HepG2 (cell line): ENCODE measurements around the gene DNAJC7. TPM values are rescaled to one million over a fixed set of nuclear protein-coding genes. Genes with fewer than 3 reads are reported as not detected.

ENCODE experiments used
- ATAC-seq: fragments of 200-7000 bp; cut with Tn5 transposase; 3 replicates; pipeline ENCODE4 v1.9.1; 2020; ENCODE audit warnings: mild to moderate bottlenecking, moderate library complexity
- BruUV-seq: library from RNA; stranded (reverse); fragments of 400-500 nt; replicated peaks from 2 replicates; lab custom pipeline; 2021; lab: Mats Ljungman, UMichigan
- CTCF ChIA-PET: fragments of 300-600 bp; formaldehyde crosslinking; extraction: SDS; loops from one replicate; lab custom pipeline; 2021; ENCODE audit warnings: low total read pairs, inconsistent platforms, low intra/inter-chr PET ratio; lab: Yijun Ruan, JAX
- POLR2A ChIA-PET: fragments of 350-600 bp; sonication (Branson Sonifier 250); formaldehyde crosslinking; loops from one replicate; lab custom pipeline; 2020; ENCODE audit warnings: antibody characterized with exemption, inconsistent platforms; lab: Yijun Ruan, JAX
- DNase-seq: peaks from one replicate; pipeline ENCODE4 v3.0.0-alpha.2; 2015; ENCODE audit warnings: low spot score
- FAIRE-seq: peaks from 3 replicates; lab custom pipeline; 2011; peaks lifted over from hg19 to GRCh38; lab: Jason Lieb, UNC
- H2AFZ ChIP-seq: one replicate; pipeline ENCODE4 v1.6.1; 2011; ENCODE audit warnings: low read length, inconsistent platforms
- H3K27ac ChIP-seq: fragments of 300-600 bp; 3 replicates; pipeline ENCODE4 v1.8.0; 2011; ENCODE audit warnings: mixed run types, mild to moderate bottlenecking, mixed read lengths, low read length, inconsistent platforms; ENCODE audit not compliant: insufficient read depth; ENCODE audit errors: extremely low read length
- H3K27me3 ChIP-seq, 2 experiments: fragments of 200-600 bp in 1 of 2; 2 replicates in 1 of 2; 3 replicates in 1 of 2; pipeline versions ENCODE4 v1.6.0 to v1.8.0; 2011; ENCODE audit warnings: low read length in 2 of 2, mild to moderate bottlenecking in 2 of 2, moderate library complexity in 2 of 2, inconsistent platforms in 1 of 2; ENCODE audit not compliant: insufficient read depth in 2 of 2, control insufficient read depth in 1 of 2
- H3K36me3 ChIP-seq, 2 experiments: fragments of 200-600 bp in 1 of 2; replicated peaks in 1 of 2; 2 replicates in 1 of 2; 3 replicates in 1 of 2; pipeline versions ENCODE4 v1.5.1 to v1.8.0; 2011; ENCODE audit warnings: low read length in 2 of 2, inconsistent platforms in 1 of 2; ENCODE audit not compliant: insufficient read depth in 2 of 2, control insufficient read depth in 1 of 2
- H3K4me1 ChIP-seq: 2 replicates; pipeline ENCODE4 v1.5.1; 2012; ENCODE audit warnings: low read length, inconsistent platforms; ENCODE audit not compliant: insufficient read depth
- H3K4me2 ChIP-seq: 2 replicates; pipeline ENCODE4 v1.6.0; 2011; ENCODE audit warnings: low read depth, low read length, inconsistent platforms
- H3K4me3 ChIP-seq, 3 experiments: fragments of 200-600 bp in 1 of 3; sonication (generic), shearing (Covaris generic) in 1 of 3; replicated peaks in 1 of 3; 2 replicates each; pipeline ENCODE4 v1.5.1; 2011 to 2016; ENCODE audit warnings: low read length in 3 of 3, inconsistent platforms in 2 of 3, low read depth in 2 of 3, mild to moderate bottlenecking in 2 of 3, control low read depth in 1 of 3, mixed read lengths in 1 of 3; ENCODE audit not compliant: insufficient read depth in 1 of 3
- H3K79me2 ChIP-seq: one replicate; pipeline ENCODE4 v1.6.1; 2011; ENCODE audit warnings: low read length, inconsistent platforms; ENCODE audit not compliant: insufficient read depth
- H3K9ac ChIP-seq: 2 replicates; pipeline ENCODE4 v1.6.0; 2011; ENCODE audit warnings: mild to moderate bottlenecking, low read depth, low read length, inconsistent platforms; ENCODE audit not compliant: insufficient read depth
- H3K9me3 ChIP-seq: 2 replicates; pipeline ENCODE4 v1.5.1; 2012; ENCODE audit warnings: mild to moderate bottlenecking, low read length
- H4K20me1 ChIP-seq: 2 replicates; pipeline ENCODE4 v1.6.0; 2011; ENCODE audit warnings: inconsistent platforms, mild to moderate bottlenecking, low read length, moderate library complexity; ENCODE audit not compliant: insufficient read depth
- CHCHD3 ChIP-seq: sonication (generic); formaldehyde crosslinking; IDR thresholded peaks from 2 replicates; pipeline ENCODE4 v1.8.0; 2022; ENCODE audit warnings: mild to moderate bottlenecking, missing genetic modification reagents, moderate library complexity
- HNRNPL ChIP-seq: fragments of 200-400 bp; formaldehyde crosslinking; IDR thresholded peaks from 2 replicates; pipeline ENCODE4 v1.6.1; 2017; ENCODE audit warnings: mild to moderate bottlenecking, low read depth, low read length
- NONO ChIP-seq, 2 experiments: fragments of 450-650 bp in 1 of 2; sonication (generic) in 1 of 2; formaldehyde crosslinking in 1 of 2; IDR thresholded peaks in 1 of 2; conservative IDR thresholded peaks in 1 of 2; 2 replicates each; pipeline versions ENCODE4 v1.6.1 to v1.8.0; 2017 to 2022; ENCODE audit warnings: mild to moderate bottlenecking in 1 of 2, missing genetic modification reagents in 1 of 2, moderate library complexity in 1 of 2
- POLR2A ChIP-seq, 2 experiments: IDR thresholded peaks; 2 replicates each; pipeline ENCODE4 v1.6.1; 2011; ENCODE audit warnings: low read depth in 2 of 2, low read length in 2 of 2, mild to moderate bottlenecking in 1 of 2, moderate library complexity in 1 of 2; ENCODE audit not compliant: insufficient read depth in 1 of 2
- POLR2AphosphoS2 ChIP-seq: IDR thresholded peaks from 2 replicates; pipeline ENCODE4 v1.6.1; 2011; ENCODE audit warnings: low read depth, low read length, improper control_type of control experiment
- POLR2G ChIP-seq: fragments of 200-400 bp; formaldehyde crosslinking; IDR thresholded peaks from 2 replicates; pipeline ENCODE4 v1.6.1; 2018; ENCODE audit warnings: mild to moderate bottlenecking, low read depth, low read length, moderate library complexity
- RBM22 ChIP-seq: fragments of 200-400 bp; formaldehyde crosslinking; optimal IDR thresholded peaks from 2 replicates; pipeline ENCODE3; 2017; ENCODE audit warnings: mild to moderate bottlenecking, low read length, moderate library complexity
- TSC22D2 ChIP-seq: sonication (generic); formaldehyde crosslinking; IDR thresholded peaks from 2 replicates; pipeline ENCODE4 v1.5.1; 2020; ENCODE audit warnings: missing genetic modification reagents, mild to moderate bottlenecking, borderline replicate concordance
- ZFP90 ChIP-seq: sonication (generic); formaldehyde crosslinking; IDR thresholded peaks from 2 replicates; pipeline ENCODE4 v1.8.0; 2022; ENCODE audit warnings: missing genetic modification reagents, mild to moderate bottlenecking, inconsistent platforms, borderline replicate concordance
- ZNF30 ChIP-seq: sonication (generic); formaldehyde crosslinking; IDR thresholded peaks from 2 replicates; pipeline ENCODE4 v1.5.0; 2020; ENCODE audit warnings: mild to moderate bottlenecking, missing genetic modification reagents
- WGBS: methylation state at CpG from one replicate; pipeline ENCODE4 v1.1.6; 2017; ENCODE audit warnings: low lambda C conversion rate; 5-methylcytosine and 5-hydroxymethylcytosine counted together
- in situ Hi-C: cut with HindIII; loops from 2 replicates; pipeline ENCODE4 v1.10.0; 2017; ENCODE audit warnings: low pct_unique_long_range_greater_than_20kb; ENCODE audit not compliant: extremely low pct_ligation_motif_present
- intact Hi-C: fragments of 100-400 bp; cut with micrococcal nuclease; formaldehyde crosslinking; loops from one replicate; pipeline ENCODE4 v1.10.0; 2022; ENCODE audit not compliant: unreplicated experiment
- polyA plus RNA-seq, 8 experiments: library from polyadenylated mRNA; depleted of rRNA in 3 of 8; stranded (reverse) in 7 of 8; unstranded in 1 of 8; fragments of >200 nt; fragmentation: Illumina TruSeq in 4 of 8; extraction: Trizol in 4 of 8; gene quantifications; 2 replicates each; pipeline versions ENCODE4 v1.2.1 to v1.2.3, GENCODE V29; 2011 to 2016; ENCODE audit warnings: low read depth in 4 of 8, missing spikeins in 1 of 8, mixed read lengths in 1 of 8; ENCODE audit not compliant: insufficient read depth in 1 of 8
- total RNA-seq, 5 experiments: library from RNA; depleted of rRNA; stranded (reverse); fragments of >200 nt; fragmentation: Illumina TruSeq; extraction: Trizol; gene quantifications; 2 replicates each; pipeline ENCODE4 v1.2.3, GENCODE V29; 2016; ENCODE audit warnings: low read depth in 1 of 5
- TF ChIP-seq, protein P1 (sequence below): sonication (generic); formaldehyde crosslinking; IDR thresholded peaks from 2 replicates; pipeline ENCODE4 v1.5.1; 2020; ENCODE audit warnings: mild to moderate bottlenecking, missing genetic modification reagents, moderate library complexity
- TF ChIP-seq, protein P2 (sequence below): sonication (generic); formaldehyde crosslinking; IDR thresholded peaks from 2 replicates; pipeline ENCODE4 v1.4.0; 2020; ENCODE audit warnings: missing genetic modification reagents
- TF ChIP-seq, protein P3 (sequence below): sonication (generic); formaldehyde crosslinking; IDR thresholded peaks from 2 replicates; pipeline ENCODE4 v1.5.0; 2020; ENCODE audit warnings: missing genetic modification reagents

The DNAJC7 gene
- total and polyA plus RNA-seq, 2 of the 13 experiments (the other 11 are each of a cell fraction or from before 2014, with no cell fraction given): 47.7 to 132 TPM

- TF ChIP-seq TSC22D2: no peak
- TF ChIP-seq, protein P1, sequence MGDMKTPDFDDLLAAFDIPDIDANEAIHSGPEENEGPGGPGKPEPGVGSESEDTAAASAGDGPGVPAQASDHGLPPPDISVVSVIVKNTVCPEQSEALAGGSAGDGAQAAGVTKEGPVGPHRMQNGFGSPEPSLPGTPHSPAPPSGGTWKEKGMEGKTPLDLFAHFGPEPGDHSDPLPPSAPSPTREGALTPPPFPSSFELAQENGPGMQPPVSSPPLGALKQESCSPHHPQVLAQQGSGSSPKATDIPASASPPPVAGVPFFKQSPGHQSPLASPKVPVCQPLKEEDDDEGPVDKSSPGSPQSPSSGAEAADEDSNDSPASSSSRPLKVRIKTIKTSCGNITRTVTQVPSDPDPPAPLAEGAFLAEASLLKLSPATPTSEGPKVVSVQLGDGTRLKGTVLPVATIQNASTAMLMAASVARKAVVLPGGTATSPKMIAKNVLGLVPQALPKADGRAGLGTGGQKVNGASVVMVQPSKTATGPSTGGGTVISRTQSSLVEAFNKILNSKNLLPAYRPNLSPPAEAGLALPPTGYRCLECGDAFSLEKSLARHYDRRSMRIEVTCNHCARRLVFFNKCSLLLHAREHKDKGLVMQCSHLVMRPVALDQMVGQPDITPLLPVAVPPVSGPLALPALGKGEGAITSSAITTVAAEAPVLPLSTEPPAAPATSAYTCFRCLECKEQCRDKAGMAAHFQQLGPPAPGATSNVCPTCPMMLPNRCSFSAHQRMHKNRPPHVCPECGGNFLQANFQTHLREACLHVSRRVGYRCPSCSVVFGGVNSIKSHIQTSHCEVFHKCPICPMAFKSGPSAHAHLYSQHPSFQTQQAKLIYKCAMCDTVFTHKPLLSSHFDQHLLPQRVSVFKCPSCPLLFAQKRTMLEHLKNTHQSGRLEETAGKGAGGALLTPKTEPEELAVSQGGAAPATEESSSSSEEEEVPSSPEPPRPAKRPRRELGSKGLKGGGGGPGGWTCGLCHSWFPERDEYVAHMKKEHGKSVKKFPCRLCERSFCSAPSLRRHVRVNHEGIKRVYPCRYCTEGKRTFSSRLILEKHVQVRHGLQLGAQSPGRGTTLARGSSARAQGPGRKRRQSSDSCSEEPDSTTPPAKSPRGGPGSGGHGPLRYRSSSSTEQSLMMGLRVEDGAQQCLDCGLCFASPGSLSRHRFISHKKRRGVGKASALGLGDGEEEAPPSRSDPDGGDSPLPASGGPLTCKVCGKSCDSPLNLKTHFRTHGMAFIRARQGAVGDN (CRISPR knock-in tag): peak; percentile 26; the same call in 1 of the 2 replicates
- peak in 1 of 2 experiments; percentile 53; a peak in 2 of 4 replicates for TF ChIP-seq POLR2A (IDR thresholded peaks at IDR 0.05; ENCODE audit: insufficient read depth in 1 of 2, low read depth in 2 of 2, low read length in 2 of 2)
Observed at GRCh38 chr17:41974658-41975057, 42.6 kb downstream of the DNAJC7 start (continued).

DNA sequence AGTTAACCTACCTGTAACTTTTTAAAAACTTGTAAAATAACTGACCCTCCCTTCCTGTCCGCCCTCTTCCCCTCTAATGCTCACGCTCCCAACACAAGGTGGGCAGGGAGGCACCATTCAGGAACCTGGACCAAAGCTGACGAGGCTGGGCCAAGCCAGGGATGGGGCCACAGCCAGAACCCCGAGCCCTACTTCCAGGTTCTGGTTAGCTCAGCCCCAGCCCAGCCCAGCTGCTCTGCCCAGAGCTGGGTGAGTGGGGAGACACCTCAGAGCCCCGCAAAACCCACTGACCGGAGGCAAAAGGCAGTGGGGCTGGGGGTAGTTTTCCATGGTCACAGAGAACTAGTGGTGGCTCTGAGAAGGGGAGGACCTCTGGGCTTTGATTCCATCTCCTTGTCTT, 43.2 kb downstream of the DNAJC7 start:
- ChIA-PET CTCF (no interaction called here), POLR2A (interaction anchor here (0.9 to 4.1 kb wide), 8 partner anchors 7 to 188 kb away, joined by 3 to 38 read pairs (median 12); partner anchors contain the start of genes CNP, DNAJC7, JUP and ODAD4)
- no peak for FAIRE-seq
- intact Hi-C loops: no loop called here
- H3K27ac ChIP-seq: no peak overlapping the region
- in situ Hi-C loops: no loop called here
- TF ChIP-seq HNRNPL: 0 out of 2 replicates have a peak, but pooled peaks have one; percentile 3
- peak; percentile 17 for TF ChIP-seq RBM22
- TF ChIP-seq, protein P2, sequence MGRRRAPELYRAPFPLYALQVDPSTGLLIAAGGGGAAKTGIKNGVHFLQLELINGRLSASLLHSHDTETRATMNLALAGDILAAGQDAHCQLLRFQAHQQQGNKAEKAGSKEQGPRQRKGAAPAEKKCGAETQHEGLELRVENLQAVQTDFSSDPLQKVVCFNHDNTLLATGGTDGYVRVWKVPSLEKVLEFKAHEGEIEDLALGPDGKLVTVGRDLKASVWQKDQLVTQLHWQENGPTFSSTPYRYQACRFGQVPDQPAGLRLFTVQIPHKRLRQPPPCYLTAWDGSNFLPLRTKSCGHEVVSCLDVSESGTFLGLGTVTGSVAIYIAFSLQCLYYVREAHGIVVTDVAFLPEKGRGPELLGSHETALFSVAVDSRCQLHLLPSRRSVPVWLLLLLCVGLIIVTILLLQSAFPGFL: no peak
- no peak for TF ChIP-seq ZNF30
- no peak for TF ChIP-seq CHCHD3 (CRISPR knock-in tag)
- 0 out of 2 replicates have a peak, but pooled peaks have one; percentile 14 for TF ChIP-seq POLR2AphosphoS2
- TF ChIP-seq ZFP90 (CRISPR knock-in tag): no peak
- peak; percentile 6; the same call in 1 of the 2 replicates for TF ChIP-seq POLR2G
- TF ChIP-seq NONO (IDR thresholded peaks at IDR 0.05): no peak
- 0 out of 2 replicates have a peak, but pooled peaks have one; percentile 11 for TF ChIP-seq NONO (CRISPR knock-in tag; conservative IDR thresholded peaks at IDR 0.05)
- TF ChIP-seq, protein P3, sequence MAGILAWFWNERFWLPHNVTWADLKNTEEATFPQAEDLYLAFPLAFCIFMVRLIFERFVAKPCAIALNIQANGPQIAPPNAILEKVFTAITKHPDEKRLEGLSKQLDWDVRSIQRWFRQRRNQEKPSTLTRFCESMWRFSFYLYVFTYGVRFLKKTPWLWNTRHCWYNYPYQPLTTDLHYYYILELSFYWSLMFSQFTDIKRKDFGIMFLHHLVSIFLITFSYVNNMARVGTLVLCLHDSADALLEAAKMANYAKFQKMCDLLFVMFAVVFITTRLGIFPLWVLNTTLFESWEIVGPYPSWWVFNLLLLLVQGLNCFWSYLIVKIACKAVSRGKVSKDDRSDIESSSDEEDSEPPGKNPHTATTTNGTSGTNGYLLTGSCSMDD: no peak
- ATAC-seq: peak; percentile 2; the same call in 1 of the 3 replicates
- H3K79me2 ChIP-seq: peaks cover 17% of the 10 kb centered on the region
- H3K9ac ChIP-seq: no peak overlapping the region
- H3K9me3 ChIP-seq: no peaks in the 10 kb centered on the region
- DNase-seq: no peak
- H3K4me3 ChIP-seq: no peak overlapping the region
- WGBS: 86% methylated on average over 6 of the region's 6 CpGs
- no peak overlapping the region for H2AFZ ChIP-seq
- H4K20me1 ChIP-seq: peaks cover 12% of the 10 kb centered on the region; the same call in 1 of the 2 replicates
- TSS peak; percentile 6 for BruUV-seq
- H3K4me1 ChIP-seq: peaks cover 25% of the 10 kb centered on the region
- H3K4me2 ChIP-seq: no peak overlapping the region
- peaks cover 48 to 78% of the 10 kb centered on the region in 2 experiments for H3K36me3 ChIP-seq
- no peaks in the 10 kb centered on the region for H3K27me3 ChIP-seq
